ENCODE results near the gene DPCD. TPM values are rescaled to one million over a fixed set of nuclear protein-coding genes. Genes with fewer than 3 reads are reported as not detected.
"Not testable (repeated sequence)": the region's sequence is repeated elsewhere in the genome, so short reads cannot be mapped to it uniquely, and the experiment has no call there.

DPCD gene
- total and polyA plus RNA-seq, 2 experiments from 2014 or later: 22.5 to 38.1 TPM

DNA sequence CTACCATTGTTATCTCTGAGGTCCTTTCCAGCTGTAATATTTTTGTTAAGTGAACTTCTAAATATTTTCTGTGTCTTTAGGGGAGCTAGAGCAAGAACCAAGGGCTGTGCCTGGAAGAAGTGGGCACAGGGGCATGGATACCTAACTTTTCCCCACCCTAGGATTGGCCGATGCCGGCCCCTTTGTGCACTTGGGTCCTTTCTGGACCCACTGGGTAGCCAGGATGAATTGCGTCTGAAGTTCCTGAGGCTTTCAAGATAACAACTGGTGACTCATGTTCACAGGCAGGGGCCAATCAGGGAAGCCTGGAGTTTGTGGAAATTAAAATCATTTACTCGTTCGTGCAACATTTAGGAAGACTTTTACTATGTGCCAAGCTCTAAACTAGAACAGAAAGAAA lies 758 bp downstream of the DPCD start (continued):
- TF ChIP-seq, protein P1, sequence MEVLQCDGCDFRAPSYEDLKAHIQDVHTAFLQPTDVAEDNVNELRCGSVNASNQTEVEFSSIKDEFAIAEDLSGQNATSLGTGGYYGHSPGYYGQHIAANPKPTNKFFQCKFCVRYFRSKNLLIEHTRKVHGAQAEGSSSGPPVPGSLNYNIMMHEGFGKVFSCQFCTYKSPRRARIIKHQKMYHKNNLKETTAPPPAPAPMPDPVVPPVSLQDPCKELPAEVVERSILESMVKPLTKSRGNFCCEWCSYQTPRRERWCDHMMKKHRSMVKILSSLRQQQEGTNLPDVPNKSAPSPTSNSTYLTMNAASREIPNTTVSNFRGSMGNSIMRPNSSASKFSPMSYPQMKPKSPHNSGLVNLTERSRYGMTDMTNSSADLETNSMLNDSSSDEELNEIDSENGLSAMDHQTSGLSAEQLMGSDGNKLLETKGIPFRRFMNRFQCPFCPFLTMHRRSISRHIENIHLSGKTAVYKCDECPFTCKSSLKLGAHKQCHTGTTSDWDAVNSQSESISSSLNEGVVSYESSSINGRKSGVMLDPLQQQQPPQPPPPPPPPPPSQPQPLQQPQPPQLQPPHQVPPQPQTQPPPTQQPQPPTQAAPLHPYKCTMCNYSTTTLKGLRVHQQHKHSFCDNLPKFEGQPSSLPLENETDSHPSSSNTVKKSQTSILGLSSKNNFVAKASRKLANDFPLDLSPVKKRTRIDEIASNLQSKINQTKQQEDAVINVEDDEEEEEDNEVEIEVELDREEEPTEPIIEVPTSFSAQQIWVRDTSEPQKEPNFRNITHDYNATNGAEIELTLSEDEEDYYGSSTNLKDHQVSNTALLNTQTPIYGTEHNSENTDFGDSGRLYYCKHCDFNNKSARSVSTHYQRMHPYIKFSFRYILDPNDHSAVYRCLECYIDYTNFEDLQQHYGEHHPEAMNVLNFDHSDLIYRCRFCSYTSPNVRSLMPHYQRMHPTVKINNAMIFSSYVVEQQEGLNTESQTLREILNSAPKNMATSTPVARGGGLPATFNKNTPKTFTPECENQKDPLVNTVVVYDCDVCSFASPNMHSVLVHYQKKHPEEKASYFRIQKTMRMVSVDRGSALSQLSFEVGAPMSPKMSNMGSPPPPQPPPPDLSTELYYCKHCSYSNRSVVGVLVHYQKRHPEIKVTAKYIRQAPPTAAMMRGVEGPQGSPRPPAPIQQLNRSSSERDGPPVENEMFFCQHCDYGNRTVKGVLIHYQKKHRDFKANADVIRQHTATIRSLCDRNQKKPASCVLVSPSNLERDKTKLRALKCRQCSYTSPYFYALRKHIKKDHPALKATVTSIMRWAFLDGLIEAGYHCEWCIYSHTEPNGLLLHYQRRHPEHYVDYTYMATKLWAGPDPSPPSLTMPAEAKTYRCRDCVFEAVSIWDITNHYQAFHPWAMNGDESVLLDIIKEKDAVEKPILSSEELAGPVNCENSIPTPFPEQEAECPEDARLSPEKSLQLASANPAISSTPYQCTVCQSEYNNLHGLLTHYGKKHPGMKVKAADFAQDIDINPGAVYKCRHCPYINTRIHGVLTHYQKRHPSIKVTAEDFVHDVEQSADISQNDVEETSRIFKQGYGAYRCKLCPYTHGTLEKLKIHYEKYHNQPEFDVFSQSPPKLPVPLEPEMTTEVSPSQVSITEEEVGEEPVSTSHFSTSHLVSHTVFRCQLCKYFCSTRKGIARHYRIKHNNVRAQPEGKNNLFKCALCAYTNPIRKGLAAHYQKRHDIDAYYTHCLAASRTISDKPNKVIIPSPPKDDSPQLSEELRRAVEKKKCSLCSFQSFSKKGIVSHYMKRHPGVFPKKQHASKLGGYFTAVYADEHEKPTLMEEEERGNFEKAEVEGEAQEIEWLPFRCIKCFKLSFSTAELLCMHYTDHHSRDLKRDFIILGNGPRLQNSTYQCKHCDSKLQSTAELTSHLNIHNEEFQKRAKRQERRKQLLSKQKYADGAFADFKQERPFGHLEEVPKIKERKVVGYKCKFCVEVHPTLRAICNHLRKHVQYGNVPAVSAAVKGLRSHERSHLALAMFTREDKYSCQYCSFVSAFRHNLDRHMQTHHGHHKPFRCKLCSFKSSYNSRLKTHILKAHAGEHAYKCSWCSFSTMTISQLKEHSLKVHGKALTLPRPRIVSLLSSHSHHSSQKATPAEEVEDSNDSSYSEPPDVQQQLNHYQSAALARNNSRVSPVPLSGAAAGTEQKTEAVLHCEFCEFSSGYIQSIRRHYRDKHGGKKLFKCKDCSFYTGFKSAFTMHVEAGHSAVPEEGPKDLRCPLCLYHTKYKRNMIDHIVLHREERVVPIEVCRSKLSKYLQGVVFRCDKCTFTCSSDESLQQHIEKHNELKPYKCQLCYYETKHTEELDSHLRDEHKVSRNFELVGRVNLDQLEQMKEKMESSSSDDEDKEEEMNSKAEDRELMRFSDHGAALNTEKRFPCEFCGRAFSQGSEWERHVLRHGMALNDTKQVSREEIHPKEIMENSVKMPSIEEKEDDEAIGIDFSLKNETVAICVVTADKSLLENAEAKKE (CRISPR knock-in tag; IDR thresholded peaks at IDR 0.05): no peak

GRCh38 chr10:101593331-101593730 lies 5.2 kb downstream of the DPCD start:
- not testable (repeated sequence) for H4K20me1 ChIP-seq (replicated peaks; ENCODE audit: insufficient read depth); H3K27ac Mint-ChIP-seq; H3K36me3 ChIP-seq (ENCODE audit: insufficient read depth); H3K27me3 Mint-ChIP-seq (ENCODE audit: insufficient read depth, low read depth, poor library complexity); H3K4me3 Mint-ChIP-seq; H3K4me3 ChIP-seq; H3K79me2 ChIP-seq (replicated peaks; ENCODE audit: insufficient read depth); H3K27me3 ChIP-seq (ENCODE audit: insufficient read depth); H3K4me2 ChIP-seq; H3F3A ChIP-seq (replicated peaks; ENCODE audit: low read depth); H3K9me2 ChIP-seq (ENCODE audit: insufficient read depth); H2AFZ ChIP-seq; ATAC-seq; DNase-seq (ENCODE audit: low spot score); H3K27ac ChIP-seq (ENCODE audit: low read depth); H3K36me3 Mint-ChIP-seq (ENCODE audit: low read depth); H3K9me3 Mint-ChIP-seq; H3K4me1 ChIP-seq (ENCODE audit: insufficient read depth)
- H3K4me1 Mint-ChIP-seq: peaks cover 12% of the 10 kb centered on the region

- Mint-ChIP-seq H3K36me3 (ENCODE audit: low read depth) (no peaks in the 10 kb centered on the region), H3K4me3 (no peak overlapping the region), H3K27ac (no peak overlapping the region), H3K9me3 (no peaks in the 10 kb centered on the region; the same call in 2 of the 3 replicates), H3K4me1 (peaks cover 9% of the 10 kb centered on the region; the same call in 2 of the 3 replicates), H3K27me3 (ENCODE audit: insufficient read depth, low read depth, poor library complexity) (peaks cover 5% of the 10 kb centered on the region)
- DNase-seq (ENCODE audit: low spot score): no peak
- Histone ChIP-seq H3K27ac (ENCODE audit: low read depth) (no peak overlapping the region), H3K9me2 (ENCODE audit: insufficient read depth) (no peaks in the 10 kb centered on the region), H3K36me3 (ENCODE audit: insufficient read depth) (no peaks in the 10 kb centered on the region), H3K4me2 (no peak overlapping the region), H3K4me1 (ENCODE audit: insufficient read depth) (no peaks in the 10 kb centered on the region), H3K79me2 (replicated peaks; ENCODE audit: insufficient read depth) (no peaks in the 10 kb centered on the region), H3K27me3 (ENCODE audit: insufficient read depth) (no peaks in the 10 kb centered on the region), H3K4me3 (no peak overlapping the region), H2AFZ (no peak overlapping the region), H3F3A (replicated peaks; ENCODE audit: low read depth) (no peaks in the 10 kb centered on the region), H4K20me1 (replicated peaks; ENCODE audit: insufficient read depth) (no peaks in the 10 kb centered on the region)
- no peak for ATAC-seq
- TF ChIP-seq EZH2phosphoT487 (IDR thresholded peaks at IDR 0.05; ENCODE audit: unreplicated experiment): no peak
- no peak for TF ChIP-seq POLR2AphosphoS5 (IDR thresholded peaks at IDR 0.05; ENCODE audit: low read depth)
- no peak for TF ChIP-seq STAT1 (IDR thresholded peaks at IDR 0.05; ENCODE audit: unreplicated experiment)
- no peak for TF ChIP-seq ETS1 (IDR thresholded peaks at IDR 0.05)
- TF ChIP-seq CTCF (conservative IDR thresholded peaks at IDR 0.05; ENCODE audit: low read depth in 2 of 2): no peak
- TF ChIP-seq ZNF114 (CRISPR knock-in tag; IDR thresholded peaks at IDR 0.05): no peak
These were observed 7.7 kb downstream of the DPCD start for GRCh38 chr10:101595591-101596433.

Data from GM23338 (cell line).